ENCODE results near the gene ADRA2C. TPM values are rescaled to one million over a fixed set of nuclear protein-coding genes. Genes with fewer than 3 reads are reported as not detected.

ADRA2C gene
- polyA plus RNA-seq, 2 of the 4 experiments (the other 2 are of a cell fraction): 1.9 to 4.1 TPM

DNA sequence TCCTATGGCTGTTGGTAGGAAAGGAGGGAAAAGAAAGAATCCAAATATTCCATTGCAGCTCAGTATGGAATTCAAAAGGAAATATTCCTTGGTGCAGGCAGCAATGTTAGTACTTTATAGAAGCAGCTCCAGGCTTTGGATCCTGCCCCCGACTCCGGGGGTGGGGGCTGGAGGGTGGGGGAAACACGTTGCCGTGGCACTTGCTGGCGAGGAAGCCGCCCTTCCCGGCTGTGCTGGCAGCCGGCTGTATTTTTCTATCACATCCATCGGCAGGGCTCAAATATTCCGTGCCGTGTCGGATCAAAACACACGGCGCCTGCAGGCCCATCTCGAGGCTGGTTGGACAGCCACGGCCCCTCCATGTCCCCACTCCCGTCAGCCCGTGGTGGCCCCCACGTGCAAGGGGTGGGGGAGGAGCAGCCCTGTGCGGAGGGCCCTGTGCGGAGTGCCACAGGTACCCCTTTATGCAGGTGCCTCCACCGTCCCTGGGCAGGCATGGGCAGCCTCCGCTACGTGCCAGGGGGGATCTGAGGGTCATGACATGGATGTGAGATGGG is 5.8 kb downstream of the ADRA2C start:
- H3K4me2 ChIP-seq: no peak overlapping the region

DNA sequence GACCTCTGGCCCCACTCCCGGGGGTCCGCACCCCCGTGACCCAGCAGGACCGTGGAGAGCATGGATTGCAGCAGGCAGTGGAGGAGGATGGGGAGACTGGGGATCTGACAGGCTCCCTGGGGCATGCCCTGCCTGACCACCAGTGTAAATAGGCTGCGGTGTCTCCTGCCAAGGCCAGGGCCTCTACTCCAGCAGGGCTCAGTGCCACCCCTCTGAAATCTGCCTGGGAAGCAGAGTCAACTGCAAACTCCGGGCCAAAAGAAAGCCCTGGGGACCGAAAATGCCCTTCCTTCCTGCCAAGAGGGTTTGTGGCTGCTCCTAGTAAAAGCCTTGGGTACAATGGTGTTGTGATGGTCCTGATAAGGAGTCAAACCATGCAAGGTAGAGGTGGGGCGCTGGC is 6.4 kb downstream of the ADRA2C start:
- Histone ChIP-seq H3K4me1 (no peaks in the 10 kb centered on the region), H3K9me3 (no peaks in the 10 kb centered on the region), H3K4me3 (no peak overlapping the region), H3K27ac (no peak overlapping the region), H3K4me2 (no peak overlapping the region)
- ChIA-PET CTCF (interaction anchor here (0.6 kb wide), 1 partner anchor 105 kb away, joined by 3 read pairs; no protein-coding TSS in a partner anchor), POLR2A (no interaction called here)
- no peak for FAIRE-seq
- TF ChIP-seq, protein P1, sequence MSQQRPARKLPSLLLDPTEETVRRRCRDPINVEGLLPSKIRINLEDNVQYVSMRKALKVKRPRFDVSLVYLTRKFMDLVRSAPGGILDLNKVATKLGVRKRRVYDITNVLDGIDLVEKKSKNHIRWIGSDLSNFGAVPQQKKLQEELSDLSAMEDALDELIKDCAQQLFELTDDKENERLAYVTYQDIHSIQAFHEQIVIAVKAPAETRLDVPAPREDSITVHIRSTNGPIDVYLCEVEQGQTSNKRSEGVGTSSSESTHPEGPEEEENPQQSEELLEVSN (IDR thresholded peaks at IDR 0.05; ENCODE audit: borderline replicate concordance, low read depth): no peak
- TF ChIP-seq NR3C1 (IDR thresholded peaks at IDR 0.05) (no peak), EP300 (IDR thresholded peaks at IDR 0.05) (no peak), KDM1A (IDR thresholded peaks at IDR 0.05; ENCODE audit: low read depth) (no peak), MAZ (IDR thresholded peaks at IDR 0.05; ENCODE audit: borderline replicate concordance, low read depth, low read length) (no peak)
- ATAC-seq: no peak
- WGBS (ENCODE audit: missing lambda C conversion rate): 45% methylated on average over 3 of the region's 8 CpGs
- DNase-seq (ENCODE audit: low read depth in 1 of 2, low spot score in 1 of 2): no peak

More for the DNA sequence above, 5.8 kb downstream of the ADRA2C start:
- DNase-seq (ENCODE audit: low read depth in 1 of 2, low spot score in 1 of 2) (no peak), FAIRE-seq (no peak), ATAC-seq (no peak)
- H3K4me1 ChIP-seq: no peaks in the 10 kb centered on the region
- H3K9me3 ChIP-seq: no peaks in the 10 kb centered on the region
- H3K27ac ChIP-seq: no peak overlapping the region
- H3K4me3 ChIP-seq: no peak overlapping the region
- WGBS (ENCODE audit: missing lambda C conversion rate): 67% methylated on average over 15 of the region's 24 CpGs
- CTCF ChIA-PET: interaction anchor here (0.9 kb wide), 1 partner anchor 11 kb away, joined by 3 read pairs; no protein-coding TSS in a partner anchor
- POLR2A ChIA-PET: no interaction called here
- TF ChIP-seq, protein P2, sequence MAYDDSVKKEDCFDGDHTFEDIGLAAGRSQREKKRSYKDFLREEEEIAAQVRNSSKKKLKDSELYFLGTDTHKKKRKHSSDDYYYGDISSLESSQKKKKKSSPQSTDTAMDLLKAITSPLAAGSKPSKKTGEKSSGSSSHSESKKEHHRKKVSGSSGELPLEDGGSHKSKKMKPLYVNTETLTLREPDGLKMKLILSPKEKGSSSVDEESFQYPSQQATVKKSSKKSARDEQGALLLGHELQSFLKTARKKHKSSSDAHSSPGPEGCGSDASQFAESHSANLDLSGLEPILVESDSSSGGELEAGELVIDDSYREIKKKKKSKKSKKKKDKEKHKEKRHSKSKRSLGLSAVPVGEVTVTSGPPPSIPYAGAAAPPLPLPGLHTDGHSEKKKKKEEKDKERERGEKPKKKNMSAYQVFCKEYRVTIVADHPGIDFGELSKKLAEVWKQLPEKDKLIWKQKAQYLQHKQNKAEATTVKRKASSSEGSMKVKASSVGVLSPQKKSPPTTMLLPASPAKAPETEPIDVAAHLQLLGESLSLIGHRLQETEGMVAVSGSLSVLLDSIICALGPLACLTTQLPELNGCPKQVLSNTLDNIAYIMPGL (CRISPR knock-in tag; IDR thresholded peaks at IDR 0.05; ENCODE audit: borderline replicate concordance): no peak
- TF ChIP-seq CBX2 (IDR thresholded peaks at IDR 0.05; ENCODE audit: borderline replicate concordance, low read depth): no peak
- TF ChIP-seq CHD4 (IDR thresholded peaks at IDR 0.05; ENCODE audit: borderline replicate concordance): no peak
- TF ChIP-seq, protein P3, sequence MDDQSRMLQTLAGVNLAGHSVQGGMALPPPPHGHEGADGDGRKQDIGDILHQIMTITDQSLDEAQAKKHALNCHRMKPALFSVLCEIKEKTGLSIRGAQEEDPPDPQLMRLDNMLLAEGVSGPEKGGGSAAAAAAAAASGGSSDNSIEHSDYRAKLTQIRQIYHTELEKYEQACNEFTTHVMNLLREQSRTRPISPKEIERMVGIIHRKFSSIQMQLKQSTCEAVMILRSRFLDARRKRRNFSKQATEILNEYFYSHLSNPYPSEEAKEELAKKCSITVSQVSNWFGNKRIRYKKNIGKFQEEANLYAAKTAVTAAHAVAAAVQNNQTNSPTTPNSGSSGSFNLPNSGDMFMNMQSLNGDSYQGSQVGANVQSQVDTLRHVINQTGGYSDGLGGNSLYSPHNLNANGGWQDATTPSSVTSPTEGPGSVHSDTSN (IDR thresholded peaks at IDR 0.05): no peak
- TF ChIP-seq FOSB (CRISPR knock-in tag; IDR thresholded peaks at IDR 0.05): no peak
- TF ChIP-seq GATA3 (IDR thresholded peaks at IDR 0.05; ENCODE audit: borderline replicate concordance): no peak
- TF ChIP-seq NPAS2 (CRISPR knock-in tag; IDR thresholded peaks at IDR 0.05; ENCODE audit: borderline replicate concordance): no peak
- TF ChIP-seq, protein P4, sequence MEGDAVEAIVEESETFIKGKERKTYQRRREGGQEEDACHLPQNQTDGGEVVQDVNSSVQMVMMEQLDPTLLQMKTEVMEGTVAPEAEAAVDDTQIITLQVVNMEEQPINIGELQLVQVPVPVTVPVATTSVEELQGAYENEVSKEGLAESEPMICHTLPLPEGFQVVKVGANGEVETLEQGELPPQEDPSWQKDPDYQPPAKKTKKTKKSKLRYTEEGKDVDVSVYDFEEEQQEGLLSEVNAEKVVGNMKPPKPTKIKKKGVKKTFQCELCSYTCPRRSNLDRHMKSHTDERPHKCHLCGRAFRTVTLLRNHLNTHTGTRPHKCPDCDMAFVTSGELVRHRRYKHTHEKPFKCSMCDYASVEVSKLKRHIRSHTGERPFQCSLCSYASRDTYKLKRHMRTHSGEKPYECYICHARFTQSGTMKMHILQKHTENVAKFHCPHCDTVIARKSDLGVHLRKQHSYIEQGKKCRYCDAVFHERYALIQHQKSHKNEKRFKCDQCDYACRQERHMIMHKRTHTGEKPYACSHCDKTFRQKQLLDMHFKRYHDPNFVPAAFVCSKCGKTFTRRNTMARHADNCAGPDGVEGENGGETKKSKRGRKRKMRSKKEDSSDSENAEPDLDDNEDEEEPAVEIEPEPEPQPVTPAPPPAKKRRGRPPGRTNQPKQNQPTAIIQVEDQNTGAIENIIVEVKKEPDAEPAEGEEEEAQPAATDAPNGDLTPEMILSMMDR (IDR thresholded peaks at IDR 0.05): no peak
- no peak for TF ChIP-seq SMC3 (IDR thresholded peaks at IDR 0.05)
- TF ChIP-seq TFCP2L1 (CRISPR knock-in tag; IDR thresholded peaks at IDR 0.05): no peak
- no peak for TF ChIP-seq POLR2A (IDR thresholded peaks at IDR 0.05; ENCODE audit: low read length)
- no peak for TF ChIP-seq HOXA7 (CRISPR knock-in tag; IDR thresholded peaks at IDR 0.05)
- TF ChIP-seq, protein P5, sequence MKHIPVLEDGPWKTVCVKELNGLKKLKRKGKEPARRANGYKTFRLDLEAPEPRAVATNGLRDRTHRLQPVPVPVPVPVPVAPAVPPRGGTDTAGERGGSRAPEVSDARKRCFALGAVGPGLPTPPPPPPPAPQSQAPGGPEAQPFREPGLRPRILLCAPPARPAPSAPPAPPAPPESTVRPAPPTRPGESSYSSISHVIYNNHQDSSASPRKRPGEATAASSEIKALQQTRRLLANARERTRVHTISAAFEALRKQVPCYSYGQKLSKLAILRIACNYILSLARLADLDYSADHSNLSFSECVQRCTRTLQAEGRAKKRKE (CRISPR knock-in tag; IDR thresholded peaks at IDR 0.05; ENCODE audit: low read depth): no peak
- TF ChIP-seq BHLHE40 (IDR thresholded peaks at IDR 0.05; ENCODE audit: low read depth, low read length): no peak
